COLO668 (cell line): ENCODE data around the gene ATF7.
A peak's percentile ranks its signal among the peaks of the same experiment; 100 is the strongest.
"Not testable (repeated sequence)": the region's sequence is repeated elsewhere in the genome, so short reads cannot be mapped to it uniquely, and the experiment has no call there.

Experiments used
- DNase-seq: peaks from one replicate; lab custom pipeline; 2025; ENCODE audit not compliant: unreplicated experiment; lab: John Stamatoyannopoulos, UW

ATF7 gene

DNA sequence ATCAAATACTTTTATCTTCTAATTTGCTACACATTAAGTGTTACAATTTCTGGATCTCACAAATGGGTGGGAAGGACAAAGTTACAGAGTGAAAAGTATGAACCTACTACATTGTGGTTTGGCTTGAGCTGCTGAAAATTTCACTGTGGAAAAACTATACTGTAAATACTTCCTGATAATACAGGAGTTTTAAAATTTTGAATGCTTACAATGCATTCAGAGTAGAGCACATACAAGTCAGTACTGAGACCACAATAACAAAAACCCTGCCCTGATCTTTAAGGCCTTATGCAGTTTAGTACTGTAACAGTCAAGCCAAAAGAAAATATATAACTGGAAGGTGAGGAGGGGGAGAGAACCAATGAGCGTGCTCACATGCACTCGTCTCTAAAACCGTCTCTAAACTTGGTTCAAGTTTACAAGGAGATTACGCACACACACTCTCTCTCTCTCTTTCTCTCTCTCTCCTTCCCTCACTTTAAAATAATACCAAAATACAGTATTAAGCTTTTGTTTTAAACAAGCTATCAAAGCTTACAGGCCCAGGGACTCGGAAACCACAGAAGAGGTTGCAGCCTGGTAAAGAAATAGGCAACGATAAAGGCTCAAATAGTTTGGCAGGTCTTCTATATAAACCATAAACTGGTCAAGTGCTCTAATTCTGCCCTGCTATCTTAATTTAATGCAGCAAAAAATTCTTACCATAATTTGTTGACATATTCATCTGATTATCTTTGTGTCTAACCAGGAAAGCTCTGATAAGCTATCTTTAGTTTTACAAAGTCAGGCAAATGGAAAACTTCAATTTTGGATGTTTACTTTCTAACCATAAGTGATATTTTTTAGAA is 58.0 kb downstream of the ATF7 start:
- DNase-seq: no peak

DNA sequence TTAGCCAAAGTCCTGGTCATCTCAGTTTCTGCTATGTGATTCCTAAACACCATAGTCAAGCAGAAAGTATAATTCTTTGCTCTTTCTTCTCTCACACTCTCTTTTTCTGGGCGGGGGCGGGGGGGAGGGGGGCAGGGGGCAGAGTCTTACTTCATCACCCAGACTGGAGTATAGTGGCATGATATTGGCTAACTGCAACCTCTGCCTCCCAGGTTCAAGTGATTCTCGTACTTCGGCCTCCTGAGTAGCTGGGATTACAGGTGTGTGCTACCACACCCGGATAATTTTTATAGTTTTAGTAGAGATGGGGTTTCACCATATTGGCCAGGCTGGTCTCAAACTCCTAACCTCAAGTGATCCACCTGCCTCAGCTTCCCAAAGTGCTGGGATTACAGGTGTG is 60.8 kb downstream of the ATF7 start:
- not testable (repeated sequence) for DNase-seq

DNA sequence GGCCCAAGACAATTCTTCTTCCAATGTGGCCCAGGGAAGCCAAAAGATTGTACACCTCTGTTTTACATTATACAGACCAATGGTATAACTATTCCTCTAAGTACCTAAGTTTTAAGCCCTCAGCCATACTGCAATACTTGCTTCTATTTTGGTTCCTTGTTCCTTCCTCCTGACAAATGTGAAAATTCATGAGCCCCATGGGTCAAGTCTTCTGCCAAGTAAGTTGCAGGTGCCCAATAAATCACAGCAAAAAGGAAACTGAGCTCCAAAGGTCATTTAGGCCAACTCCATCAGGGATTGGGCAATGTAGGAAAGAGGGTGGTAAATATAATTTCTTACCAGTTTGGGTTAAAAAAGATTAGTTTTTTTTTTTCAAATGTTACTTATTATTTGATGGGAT is 61.2 kb downstream of the ATF7 start:
- DNase-seq: no peak

DNA sequence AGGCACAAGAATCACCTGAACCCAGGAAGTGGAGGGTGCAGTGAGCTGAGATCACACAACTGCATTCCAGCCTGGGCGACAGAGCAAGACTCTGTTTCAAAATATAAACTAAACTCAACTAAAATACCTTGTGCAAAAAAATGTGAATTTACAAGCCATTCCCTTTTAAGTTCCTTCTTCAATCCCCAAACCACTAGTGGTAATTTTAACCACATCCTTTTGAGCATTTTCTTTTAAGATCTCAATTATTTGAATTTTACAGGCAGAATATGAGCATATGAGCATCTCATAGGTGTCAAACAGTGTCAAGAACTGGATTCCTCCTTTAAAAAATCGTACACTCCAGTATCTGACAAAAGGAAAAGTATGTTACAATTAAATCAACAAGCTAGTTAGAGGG is 61.9 kb downstream of the ATF7 start:
- DNase-seq: no peak

DNA sequence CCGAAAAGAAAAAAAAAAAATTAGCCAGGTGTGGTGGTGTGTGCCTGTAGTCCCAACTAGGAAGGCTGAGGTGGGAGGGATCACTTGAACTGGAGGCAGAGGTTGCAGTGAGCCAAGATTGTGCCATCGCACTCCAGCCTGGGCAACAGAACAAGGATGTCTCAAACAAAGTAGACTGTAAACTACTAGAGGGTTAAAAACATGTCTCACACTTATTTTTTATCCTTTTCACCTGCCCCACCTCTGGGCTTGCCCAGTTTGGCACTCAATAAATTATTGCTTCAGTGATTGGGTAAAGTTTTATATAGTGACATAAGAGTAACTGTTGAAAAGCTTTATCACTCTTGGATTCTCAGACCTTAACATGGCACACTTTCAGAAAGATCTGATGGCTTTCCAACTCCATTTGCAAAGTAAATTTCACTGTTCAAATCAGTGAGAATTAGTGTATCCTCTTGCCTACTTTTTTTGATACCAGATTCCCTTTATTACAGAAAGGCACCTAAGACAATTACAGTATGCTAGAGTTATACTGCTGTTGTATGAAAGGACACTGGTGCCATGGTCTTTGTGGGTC is 62.6 kb downstream of the ATF7 start:
- DNase-seq: no peak

DNA sequence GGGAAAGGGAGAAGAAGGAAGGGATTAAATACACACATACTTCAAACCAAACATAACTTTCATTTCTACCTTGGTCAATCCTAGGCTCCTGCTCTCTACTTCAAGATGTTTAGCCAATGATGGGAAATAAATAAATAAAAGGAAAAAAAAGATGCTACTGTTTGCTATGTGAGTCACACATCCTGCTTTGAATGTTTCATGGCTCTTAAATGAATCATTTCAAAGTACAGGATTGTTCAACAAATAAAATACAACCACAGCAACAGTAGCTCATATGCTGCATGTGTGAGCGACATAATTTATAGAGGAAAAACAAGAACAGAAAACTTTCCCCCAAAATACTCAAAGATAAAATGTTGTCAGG is 64.6 kb downstream of the ATF7 start:
- DNase-seq: no peak

DNA sequence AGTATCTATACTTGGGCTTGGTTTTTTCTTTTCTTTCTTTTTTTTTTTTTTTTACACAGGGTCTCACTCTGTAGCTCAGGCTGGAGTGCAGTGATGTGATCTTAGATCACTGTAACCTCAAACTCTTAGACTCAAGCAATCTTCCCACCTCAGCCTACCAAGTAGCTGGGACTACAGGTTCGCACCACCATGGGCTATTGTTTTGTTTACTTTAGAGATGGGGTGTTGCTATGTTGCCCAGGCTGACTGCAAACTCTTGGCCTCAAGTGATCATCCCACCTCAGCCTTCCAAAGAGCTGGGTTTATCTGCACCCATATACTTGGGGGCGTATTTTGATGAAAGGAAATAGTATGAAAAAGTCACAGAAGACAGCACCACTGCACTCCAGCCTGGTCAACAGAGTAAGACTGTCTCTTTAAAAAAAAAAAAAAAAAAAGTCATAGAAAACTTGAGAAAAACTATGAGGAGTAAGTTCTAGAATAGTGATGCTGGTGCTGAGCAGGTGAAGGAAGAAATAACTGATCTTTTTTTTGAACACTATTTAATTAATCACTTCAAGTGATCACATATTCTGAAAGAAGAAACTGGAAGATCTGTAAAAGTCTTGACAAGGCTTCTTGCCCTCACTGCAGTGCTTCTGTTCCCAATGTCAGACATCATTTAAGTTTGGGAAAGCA is 65.1 kb downstream of the ATF7 start:
- no peak for DNase-seq

DNA sequence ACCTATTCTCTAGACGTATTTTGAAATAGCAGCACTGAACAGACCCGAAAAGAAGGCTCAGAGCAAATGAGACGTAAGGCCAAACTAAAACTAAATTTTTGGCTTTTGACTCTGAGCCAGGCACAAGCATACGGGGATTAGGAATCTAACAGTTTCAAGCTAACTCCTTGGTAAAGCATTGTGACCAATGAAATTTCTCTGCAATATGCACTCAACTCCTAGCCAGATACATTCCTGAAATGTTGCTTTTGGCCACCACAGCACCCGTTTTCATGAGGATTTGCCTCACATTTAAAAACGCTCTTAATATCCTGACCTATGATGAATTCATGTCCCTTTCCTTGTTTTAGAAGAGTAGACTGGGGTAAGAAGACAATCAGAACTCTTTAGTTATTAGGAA is 65.8 kb downstream of the ATF7 start:
- no peak for DNase-seq

DNA sequence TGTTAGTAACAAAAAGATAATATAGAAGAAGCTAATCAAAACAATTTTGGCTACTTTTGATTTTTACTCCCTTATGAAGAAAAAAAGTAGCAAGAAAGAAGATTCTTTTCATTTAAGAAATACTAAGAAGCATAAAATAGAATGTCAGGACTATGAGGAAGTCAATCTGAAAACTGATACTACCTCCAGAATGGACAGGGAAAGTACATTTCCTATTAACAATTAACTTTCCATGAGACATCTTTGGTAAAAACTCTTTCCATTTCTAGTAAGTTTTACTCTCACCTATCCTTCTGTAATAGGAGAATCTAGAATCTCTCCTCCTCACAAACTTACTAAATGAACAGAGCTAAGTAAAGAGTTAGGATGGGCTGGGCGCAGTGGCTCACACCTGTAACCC is 67.6 kb downstream of the ATF7 start:
- no peak for DNase-seq

DNA sequence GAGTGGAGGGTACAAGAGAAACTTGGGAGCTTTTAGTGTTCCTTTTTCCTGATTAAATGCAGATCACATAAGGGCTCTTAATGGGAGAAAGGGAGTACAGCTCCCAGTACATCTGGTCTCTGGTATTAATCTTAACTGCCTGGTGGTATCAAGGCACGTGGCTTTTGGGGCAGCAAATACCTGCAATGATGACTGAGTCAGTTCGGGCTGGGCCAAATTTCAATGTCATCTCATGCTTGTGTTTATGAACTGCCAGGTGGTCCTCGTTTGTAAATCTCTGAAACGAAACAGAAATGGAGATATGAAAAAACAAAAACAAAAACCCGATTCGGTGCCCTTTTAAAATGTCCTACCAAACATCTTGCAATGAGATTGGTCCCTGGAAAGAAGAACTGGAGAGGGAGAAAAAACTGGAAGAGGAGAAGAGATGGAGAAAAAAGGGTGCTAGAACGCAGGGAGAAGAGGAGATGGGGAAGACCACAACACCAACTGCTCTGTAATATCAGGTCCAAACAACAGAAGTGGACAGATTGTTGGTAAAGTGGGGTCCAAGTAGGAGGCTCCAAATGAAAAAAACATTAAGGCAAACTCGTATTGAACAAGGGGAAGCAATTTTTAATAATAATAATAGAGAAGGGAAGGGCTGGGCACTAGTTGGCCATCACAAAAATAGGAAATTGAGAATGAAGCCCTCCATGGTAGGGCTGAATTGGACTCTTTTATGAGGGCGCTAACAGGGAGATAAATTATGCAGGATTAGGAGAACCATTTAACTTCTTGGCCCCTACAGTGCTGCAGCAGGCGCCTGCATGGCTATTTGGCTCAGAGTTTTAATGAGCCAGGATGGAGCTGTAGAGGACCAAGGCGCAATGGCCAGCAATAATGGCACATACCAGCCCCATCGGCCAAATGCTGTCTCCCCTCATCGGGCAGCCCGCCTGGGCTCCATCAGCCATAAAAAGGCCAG is 73.5 kb downstream of the ATF7 start:
- DNase-seq: no peak

DNA sequence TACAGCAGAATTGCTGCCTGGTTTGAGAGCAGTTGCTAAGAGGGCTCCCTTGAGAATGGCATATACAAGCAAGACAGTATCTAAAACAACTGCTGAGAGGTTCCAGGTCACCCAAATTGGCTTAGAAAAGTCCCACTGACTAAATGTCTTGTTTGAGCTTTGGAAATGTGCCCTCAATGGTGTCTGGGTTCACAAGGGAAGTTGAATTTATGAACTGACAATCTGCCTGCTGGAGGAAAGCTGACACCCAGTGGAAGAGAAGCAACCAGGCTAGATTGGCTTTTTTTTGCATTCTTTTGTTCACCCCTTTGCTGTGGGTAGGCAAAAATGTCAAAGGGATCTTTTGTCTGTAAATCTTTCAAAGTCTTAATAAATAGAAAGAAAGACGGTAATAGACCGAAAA is 74.3 kb downstream of the ATF7 start:
- no peak for DNase-seq

DNA sequence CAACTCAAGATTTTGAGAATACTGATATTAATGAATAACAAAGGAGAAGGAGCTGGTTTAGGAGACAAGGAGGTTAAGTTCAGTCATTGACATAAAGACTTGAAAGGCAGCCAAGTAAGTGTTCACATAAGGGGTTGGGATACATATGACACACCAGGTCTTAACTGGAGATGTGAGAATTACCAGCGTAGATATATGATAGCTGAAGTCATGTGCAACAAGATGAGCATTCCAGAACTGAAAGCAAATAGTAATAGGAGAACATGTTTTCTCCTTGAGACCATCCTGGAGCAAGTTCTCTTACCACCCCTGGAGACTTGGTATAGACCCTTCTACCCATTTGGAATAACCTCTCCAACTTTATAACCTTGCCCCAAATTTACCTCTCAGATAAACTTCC is 75.6 kb downstream of the ATF7 start:
- DNase-seq: no peak

DNA sequence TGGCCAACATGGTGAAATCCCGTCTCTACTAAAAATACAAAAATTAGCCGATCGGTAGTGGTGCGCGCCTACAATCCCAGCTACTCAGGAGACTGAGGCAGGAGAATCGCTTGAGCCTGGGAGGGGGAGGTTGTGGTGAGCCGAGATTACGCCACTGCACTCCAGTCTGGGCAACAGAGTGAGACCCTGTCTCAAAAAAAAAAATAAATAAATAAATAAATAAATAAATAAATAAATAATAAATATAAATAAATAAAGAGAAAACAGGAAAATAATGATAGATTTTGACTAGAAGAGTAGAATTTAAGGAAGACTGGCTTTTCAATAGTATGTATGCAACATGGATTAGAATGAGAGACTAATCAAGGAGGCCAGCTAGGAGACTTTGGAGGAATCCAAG is 76.1 kb downstream of the ATF7 start:
- DNase-seq: not testable (repeated sequence)

DNA sequence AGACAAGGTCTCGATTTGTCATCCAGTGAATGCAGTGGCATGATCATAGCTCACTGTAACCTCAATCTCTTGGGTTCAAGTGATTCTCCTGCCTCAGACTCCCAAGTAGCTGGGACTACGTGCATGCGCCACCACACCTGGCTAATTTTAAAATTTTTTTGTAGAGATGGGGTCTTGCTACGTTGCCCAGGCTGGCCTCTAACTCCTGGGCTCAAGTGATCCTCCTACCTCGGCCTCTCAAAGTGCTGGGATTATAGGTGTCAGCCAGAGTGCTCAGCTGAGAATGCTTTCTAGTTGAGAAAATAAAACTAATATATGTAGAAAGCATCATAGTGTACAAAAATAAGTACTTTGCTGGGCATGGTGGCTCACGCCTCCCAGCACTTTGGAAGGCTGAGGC is 77.8 kb downstream of the ATF7 start:
- not testable (repeated sequence) for DNase-seq

DNA sequence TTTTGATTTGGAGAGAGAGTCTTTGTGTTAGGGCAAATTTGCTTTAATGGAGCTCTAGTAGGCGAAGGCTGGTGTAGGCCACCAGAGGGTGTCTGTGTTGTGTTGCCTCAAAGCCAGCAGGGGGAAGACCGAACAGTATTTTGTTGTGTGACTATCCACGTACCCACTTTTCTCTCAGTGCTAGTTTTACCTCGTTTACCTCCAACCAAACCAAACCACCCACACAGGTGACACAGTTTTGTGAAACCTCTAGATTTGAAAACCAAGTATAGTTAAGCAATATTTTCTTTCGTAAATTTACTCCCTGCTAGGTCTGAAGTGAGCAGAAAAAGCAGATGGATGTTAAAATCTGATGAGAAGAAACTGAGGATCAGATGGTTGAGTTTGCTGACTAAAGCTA is 82.6 kb downstream of the ATF7 start:
- DNase-seq: peak; percentile 8

DNA sequence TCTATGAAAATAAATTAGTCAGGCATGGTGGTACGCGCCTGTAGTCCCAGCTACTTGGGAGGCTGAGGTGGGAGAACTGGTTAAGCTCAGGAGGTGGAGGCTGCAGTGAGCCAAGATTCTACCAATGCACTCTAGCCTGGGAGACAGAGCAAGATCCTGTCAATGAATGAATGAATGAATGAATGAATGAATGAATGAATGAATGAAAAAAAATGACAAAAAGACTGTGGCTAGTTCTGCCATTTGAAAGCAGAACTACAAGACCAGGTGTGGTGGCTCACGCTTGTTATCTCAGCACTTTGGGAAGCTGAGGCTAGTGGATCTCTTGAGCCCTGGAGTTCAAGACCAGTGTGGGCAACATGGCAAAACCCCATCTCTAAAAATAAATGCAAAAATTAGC is 86.7 kb downstream of the ATF7 start:
- DNase-seq: no peak

DNA sequence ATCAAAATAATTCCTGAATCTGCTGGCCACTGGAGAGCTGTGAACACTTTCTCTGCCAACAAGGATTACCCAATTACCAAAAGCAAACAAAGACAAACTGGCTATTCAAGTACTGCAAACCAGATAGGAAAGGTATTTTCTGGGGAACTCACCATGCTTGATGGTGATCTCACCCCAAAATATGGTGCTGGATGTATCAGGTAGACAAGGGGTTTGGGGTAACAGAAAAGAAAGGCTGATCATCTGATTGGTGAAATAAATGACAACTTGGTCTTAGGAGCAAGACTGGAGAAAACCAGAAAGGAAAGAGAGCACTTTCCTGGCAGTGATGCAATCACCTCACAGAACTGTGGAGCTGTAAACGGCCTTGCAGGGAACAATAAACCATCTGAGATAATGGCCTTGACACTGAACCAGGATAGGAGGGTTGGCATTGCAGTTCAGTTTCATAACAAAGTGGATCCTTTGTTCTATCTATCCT is 87.9 kb downstream of the ATF7 start:
- DNase-seq: no peak

DNA sequence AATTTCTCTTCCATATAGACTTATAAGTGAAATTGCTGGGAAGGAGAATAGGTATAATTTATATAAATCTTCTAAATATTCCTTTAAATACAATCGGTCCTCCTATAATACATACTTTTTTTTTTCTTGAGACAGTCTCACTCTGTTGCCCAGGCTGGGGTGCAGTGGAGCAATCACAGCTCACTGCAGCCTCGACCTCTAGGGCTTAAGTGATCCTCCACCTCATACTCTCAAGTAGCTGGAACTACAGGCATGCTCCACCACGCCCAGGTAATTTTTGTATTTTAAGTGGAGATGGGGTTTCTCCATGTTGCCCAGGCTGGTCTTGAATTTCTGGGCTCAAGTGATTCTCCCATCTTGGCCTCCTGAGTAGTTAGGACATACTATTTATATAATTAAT is 89.2 kb downstream of the ATF7 start:
- no peak for DNase-seq

DNA sequence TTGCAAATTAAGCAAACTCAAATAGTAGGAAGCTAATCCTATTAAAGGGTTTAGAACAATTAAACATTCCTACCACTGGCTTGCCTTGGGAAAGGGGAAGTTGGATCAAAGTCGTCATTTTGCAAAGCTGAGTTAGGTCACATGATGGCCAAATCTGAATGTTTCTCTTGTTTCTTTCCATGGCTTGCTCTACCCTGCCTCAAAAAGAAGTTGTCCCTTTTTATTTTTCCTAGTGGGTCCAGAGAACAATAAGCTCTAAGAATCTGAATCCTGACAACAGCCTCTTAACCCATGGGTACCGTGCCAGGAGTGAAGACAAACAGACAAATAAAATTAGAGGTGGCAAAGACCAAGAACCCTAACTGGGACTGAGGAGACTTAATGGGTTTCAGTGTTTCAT is 92.7 kb downstream of the ATF7 start:
- no peak for DNase-seq

DNA sequence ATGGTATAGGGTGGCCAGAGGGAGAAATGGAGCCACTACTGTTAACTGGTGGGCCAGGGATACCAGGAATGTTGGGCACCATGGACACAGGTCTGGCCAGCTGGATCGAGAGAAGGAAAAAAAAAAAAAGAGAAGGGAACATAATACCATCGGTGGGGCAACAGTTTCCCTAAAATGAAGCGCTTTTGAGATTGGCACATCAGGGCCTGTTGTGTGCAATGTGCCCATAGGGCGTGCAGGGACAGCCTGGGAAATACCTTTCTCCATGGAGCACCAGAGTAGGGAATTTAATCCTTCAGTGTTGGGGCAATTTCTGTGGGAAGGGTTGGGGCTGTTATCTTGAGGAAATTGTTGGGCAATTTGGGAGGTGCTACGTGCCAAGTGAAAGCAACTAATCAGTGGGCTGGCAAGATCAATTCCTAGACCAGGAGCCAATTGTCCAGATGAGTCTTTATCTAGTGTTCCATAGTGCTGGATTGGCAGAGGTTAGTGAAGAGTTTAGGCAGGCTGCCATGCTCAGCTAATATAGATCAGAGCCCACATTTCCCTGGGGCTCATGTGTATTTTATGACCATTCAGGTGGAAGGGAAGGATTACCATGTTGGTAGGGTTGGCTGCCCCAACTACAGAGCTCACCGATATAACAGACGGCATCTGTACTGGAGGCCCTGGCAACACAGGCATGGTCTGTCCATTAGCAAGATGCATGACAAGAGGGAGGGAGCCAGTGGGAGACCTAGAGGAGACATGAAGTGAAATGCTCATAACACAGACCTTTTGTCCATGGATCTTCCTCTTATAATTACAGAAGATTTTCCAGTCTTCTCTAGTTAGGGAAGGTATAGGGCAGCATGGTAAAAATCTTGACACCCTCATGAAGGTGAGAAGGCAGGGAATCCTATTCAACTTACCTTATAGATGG is 93.4 kb downstream of the ATF7 start:
- DNase-seq: no peak
